ENCODE data around the gene ATE1. TPM values are rescaled to one million over a fixed set of nuclear protein-coding genes. Genes with fewer than 3 reads are reported as not detected.

ATE1 gene
- total and polyA plus RNA-seq, 4 experiments from 2014 or later = 24.5 to 36.6 (median 25.6) TPM

- ChIA-PET CTCF (ENCODE audit: partially characterized antibody) (no interaction called here), POLR2A (ENCODE audit: partially characterized antibody) (no interaction called here)
- Mint-ChIP-seq H3K27me3 (no peaks in the 10 kb centered on the region), H3K27ac (peak overlapping the region in 1 of 7 donors; percentile 57), H3K4me1 (no peaks in the 10 kb centered on the region), H3K9me3 (no peaks in the 10 kb centered on the region), H3K4me3 (no peak overlapping the region), H3K36me3 (peaks cover 34 to 39% of the 10 kb centered on the region in 2 donors)
- no peaks in the 10 kb centered on the region for H3K9me3 ChIP-seq (ENCODE audit: control insufficient read depth in 1 of 2, low read length in 2 of 2)
- no peak for DNase-seq
- no peaks in the 10 kb centered on the region for H3K27me3 ChIP-seq (ENCODE audit: insufficient read depth, low read length)
- H3K4me1 ChIP-seq (ENCODE audit: insufficient read depth, low read length) = no peaks in the 10 kb centered on the region
- intact Hi-C loops (cut with micrococcal nuclease) = loop anchor here (2.0 kb wide), 1 partner anchor 64 kb away; no protein-coding TSS in a partner anchor
- no peak overlapping the region for H3K4me3 ChIP-seq (ENCODE audit: low read length in 2 of 2)
- peaks cover 10% of the 10 kb centered on the region for H3K36me3 ChIP-seq (ENCODE audit: insufficient read depth, low read length)
- no peak overlapping the region for H3K27ac ChIP-seq (ENCODE audit: low read depth, low read length)
These were observed 54.6 kb downstream of the ATE1 start for GRCh38 chr10:121873236-121873635.

GRCh38 chr10:121870413-121870812 is 57.4 kb downstream of the ATE1 start:
- peaks cover 10% of the 10 kb centered on the region for H3K36me3 ChIP-seq (ENCODE audit: insufficient read depth, low read length)
- Mint-ChIP-seq H3K27me3 (no peaks in the 10 kb centered on the region), H3K4me3 (no peak overlapping the region), H3K36me3 (peaks cover 35 to 36% of the 10 kb centered on the region in 2 donors), H3K9me3 (no peaks in the 10 kb centered on the region), H3K4me1 (peaks cover 0 to 2% (median 0%) of the 10 kb centered on the region in 4 donors), H3K27ac (peak overlapping the region in 1 of 7 donors; percentile 20)
- H3K27me3 ChIP-seq (ENCODE audit: insufficient read depth, low read length) = no peaks in the 10 kb centered on the region
- intact Hi-C loops (cut with micrococcal nuclease) = no loop called here
- no peak overlapping the region for H3K27ac ChIP-seq (ENCODE audit: low read depth, low read length)
- H3K4me3 ChIP-seq (ENCODE audit: low read length in 2 of 2) = no peak overlapping the region
- DNase-seq = no peak
- H3K4me1 ChIP-seq (ENCODE audit: insufficient read depth, low read length) = no peaks in the 10 kb centered on the region
- H3K9me3 ChIP-seq (ENCODE audit: control insufficient read depth in 1 of 2, low read length in 2 of 2) = no peaks in the 10 kb centered on the region
- ChIA-PET CTCF (ENCODE audit: partially characterized antibody) (no interaction called here), POLR2A (ENCODE audit: partially characterized antibody) (no interaction called here)

- ChIA-PET POLR2A (ENCODE audit: partially characterized antibody) (no interaction called here), CTCF (ENCODE audit: partially characterized antibody) (interaction anchor here (0.9 to 1.8 kb wide), 2 partner anchors 22 to 41 kb away, joined by 3 to 5 read pairs; no protein-coding TSS in a partner anchor)
- no peak overlapping the region for H3K4me3 Mint-ChIP-seq
- no peaks in the 10 kb centered on the region for H3K9me3 Mint-ChIP-seq
- Histone ChIP-seq H3K27ac (ENCODE audit: low read depth, low read length) (no peak overlapping the region), H3K4me1 (ENCODE audit: insufficient read depth, low read length) (no peaks in the 10 kb centered on the region), H3K9me3 (ENCODE audit: control insufficient read depth in 1 of 2, low read length in 2 of 2) (no peaks in the 10 kb centered on the region), H3K36me3 (ENCODE audit: insufficient read depth, low read length) (peaks cover 10% of the 10 kb centered on the region), H3K27me3 (ENCODE audit: insufficient read depth, low read length) (no peaks in the 10 kb centered on the region), H3K4me3 (ENCODE audit: low read length in 2 of 2) (no peak overlapping the region)
- intact Hi-C loops (cut with micrococcal nuclease) = no loop called here
- no peak for DNase-seq
- H3K27ac Mint-ChIP-seq = no peak overlapping the region
- peaks cover 0 to 6% (median 3%) of the 10 kb centered on the region in 4 donors for H3K4me1 Mint-ChIP-seq
- peaks cover 47 to 61% of the 10 kb centered on the region in 2 donors for H3K36me3 Mint-ChIP-seq
- H3K27me3 Mint-ChIP-seq = no peaks in the 10 kb centered on the region
These were observed 62.3 kb downstream of the ATE1 start for GRCh38 chr10:121865554-121865953.

GRCh38 chr10:121864653-121865052 is 63.2 kb downstream of the ATE1 start:
- peaks cover 0 to 6% (median 3%) of the 10 kb centered on the region in 4 donors for H3K4me1 Mint-ChIP-seq
- no peak overlapping the region for H3K4me3 ChIP-seq (ENCODE audit: low read length in 2 of 2)
- no peak overlapping the region for H3K4me3 Mint-ChIP-seq
- H3K9me3 ChIP-seq (ENCODE audit: control insufficient read depth in 1 of 2, low read length in 2 of 2) = no peaks in the 10 kb centered on the region
- no peak for DNase-seq
- H3K4me1 ChIP-seq (ENCODE audit: insufficient read depth, low read length) = no peaks in the 10 kb centered on the region
- H3K36me3 ChIP-seq (ENCODE audit: insufficient read depth, low read length) = peaks cover 10% of the 10 kb centered on the region
- H3K27ac Mint-ChIP-seq = no peak overlapping the region
- CTCF ChIA-PET (ENCODE audit: partially characterized antibody) = interaction anchor here (0.9 to 1.2 kb wide), 3 partner anchors 22 to 41 kb away, joined by 3 read pairs; no protein-coding TSS in a partner anchor
- no peaks in the 10 kb centered on the region for H3K9me3 Mint-ChIP-seq
- POLR2A ChIA-PET (ENCODE audit: partially characterized antibody) = no interaction called here
- intact Hi-C loops (cut with micrococcal nuclease) = no loop called here
- no peak overlapping the region for H3K27ac ChIP-seq (ENCODE audit: low read depth, low read length)
- peaks cover 45 to 54% of the 10 kb centered on the region in 2 donors for H3K36me3 Mint-ChIP-seq
- H3K27me3 Mint-ChIP-seq = no peaks in the 10 kb centered on the region
- no peaks in the 10 kb centered on the region for H3K27me3 ChIP-seq (ENCODE audit: insufficient read depth, low read length)

GRCh38 chr10:121864168-121864567 is 63.7 kb downstream of the ATE1 start:
- H3K4me3 ChIP-seq (ENCODE audit: low read length in 2 of 2) = no peak overlapping the region
- H3K27me3 ChIP-seq (ENCODE audit: insufficient read depth, low read length) = no peaks in the 10 kb centered on the region
- no peaks in the 10 kb centered on the region for H3K9me3 ChIP-seq (ENCODE audit: control insufficient read depth in 1 of 2, low read length in 2 of 2)
- Mint-ChIP-seq H3K9me3 (no peaks in the 10 kb centered on the region), H3K4me1 (peaks cover 0 to 6% (median 3%) of the 10 kb centered on the region in 4 donors), H3K4me3 (no peak overlapping the region), H3K27me3 (no peaks in the 10 kb centered on the region), H3K36me3 (peaks cover 41 to 49% of the 10 kb centered on the region in 2 donors), H3K27ac (peak overlapping the region in 1 of 7 donors; percentile 48)
- CTCF ChIA-PET (ENCODE audit: partially characterized antibody) = interaction anchor here (1.0 to 1.2 kb wide), 2 partner anchors 22 to 40 kb away, joined by 3 read pairs; no protein-coding TSS in a partner anchor
- DNase-seq = no peak
- POLR2A ChIA-PET (ENCODE audit: partially characterized antibody) = no interaction called here
- peaks cover 7% of the 10 kb centered on the region for H3K36me3 ChIP-seq (ENCODE audit: insufficient read depth, low read length)
- no peak overlapping the region for H3K27ac ChIP-seq (ENCODE audit: low read depth, low read length)
- intact Hi-C loops (cut with micrococcal nuclease) = no loop called here
- H3K4me1 ChIP-seq (ENCODE audit: insufficient read depth, low read length) = no peaks in the 10 kb centered on the region

- Mint-ChIP-seq H3K4me1 (peaks cover 0 to 6% (median 3%) of the 10 kb centered on the region in 4 donors), H3K36me3 (peaks cover 38 to 52% of the 10 kb centered on the region in 2 donors)
These were observed 65.2 kb downstream of the ATE1 start for GRCh38 chr10:121862649-121863048.

GRCh38 chr10:121862042-121862441 is 65.8 kb downstream of the ATE1 start:
- ChIA-PET POLR2A (ENCODE audit: partially characterized antibody) (no interaction called here), CTCF (ENCODE audit: partially characterized antibody) (interaction anchor here (0.7 kb wide), 1 partner anchor 1047 kb away, joined by 3 read pairs; no protein-coding TSS in a partner anchor)
- Histone ChIP-seq H3K36me3 (ENCODE audit: insufficient read depth, low read length) (peaks cover 4% of the 10 kb centered on the region), H3K4me3 (ENCODE audit: low read length in 2 of 2) (no peak overlapping the region), H3K27ac (ENCODE audit: low read depth, low read length) (no peak overlapping the region), H3K4me1 (ENCODE audit: insufficient read depth, low read length) (no peaks in the 10 kb centered on the region), H3K9me3 (ENCODE audit: control insufficient read depth in 1 of 2, low read length in 2 of 2) (no peaks in the 10 kb centered on the region), H3K27me3 (ENCODE audit: insufficient read depth, low read length) (no peaks in the 10 kb centered on the region)
- intact Hi-C loops (cut with micrococcal nuclease) = no loop called here
- no peak overlapping the region for H3K4me3 Mint-ChIP-seq
- DNase-seq = no peak
- H3K27me3 Mint-ChIP-seq = no peaks in the 10 kb centered on the region
- no peak overlapping the region for H3K27ac Mint-ChIP-seq
- peaks cover 37 to 55% of the 10 kb centered on the region in 2 donors for H3K36me3 Mint-ChIP-seq
- H3K9me3 Mint-ChIP-seq = peaks cover 0 to 4% (median 0%) of the 10 kb centered on the region in 8 donors
- peaks cover 0 to 6% (median 3%) of the 10 kb centered on the region in 4 donors for H3K4me1 Mint-ChIP-seq

More at GRCh38 chr10:121862649-121863048, 65.2 kb downstream of the ATE1 start:
- H3K27ac Mint-ChIP-seq = no peak overlapping the region
- Histone ChIP-seq H3K36me3 (ENCODE audit: insufficient read depth, low read length) (no peaks in the 10 kb centered on the region), H3K9me3 (ENCODE audit: control insufficient read depth in 1 of 2, low read length in 2 of 2) (no peaks in the 10 kb centered on the region), H3K4me3 (ENCODE audit: low read length in 2 of 2) (no peak overlapping the region), H3K4me1 (ENCODE audit: insufficient read depth, low read length) (no peaks in the 10 kb centered on the region), H3K27ac (ENCODE audit: low read depth, low read length) (no peak overlapping the region), H3K27me3 (ENCODE audit: insufficient read depth, low read length) (no peaks in the 10 kb centered on the region)
- no peaks in the 10 kb centered on the region for H3K27me3 Mint-ChIP-seq
- CTCF ChIA-PET (ENCODE audit: partially characterized antibody) = interaction anchor here (0.7 kb wide), 1 partner anchor 1047 kb away, joined by 3 read pairs; no protein-coding TSS in a partner anchor
- H3K9me3 Mint-ChIP-seq = peaks cover 0 to 2% (median 0%) of the 10 kb centered on the region in 8 donors
- no peak overlapping the region for H3K4me3 Mint-ChIP-seq
- intact Hi-C loops (cut with micrococcal nuclease) = no loop called here
- DNase-seq = no peak
- POLR2A ChIA-PET (ENCODE audit: partially characterized antibody) = no interaction called here

Data from CD4-positive, alpha-beta memory T cell (primary cell).